Gastroesophageal sphincter (tissue), 3 donors: ENCODE measurements around the gene TANC1.

Experiments
- EP300 ChIP-seq: sonication (generic); formaldehyde crosslinking; IDR thresholded peaks from one replicate; pipeline ENCODE4 v1.6.1; 2017; ENCODE audit warnings: antibody characterized with exemption, mild to moderate bottlenecking
- POLR2A ChIP-seq, 2 donors: fragments of 450-650 bp; IDR thresholded peaks; one replicate each; pipeline ENCODE4 v1.6.1; 2017; ENCODE audit warnings: antibody characterized with exemption in 2 of 2, mild to moderate bottlenecking in 2 of 2, moderate library complexity in 1 of 2
- POLR2AphosphoS5 ChIP-seq: sonication (generic); formaldehyde crosslinking; IDR thresholded peaks from one replicate; pipeline ENCODE4 v1.6.1; 2017; ENCODE audit warnings: antibody characterized with exemption
- TF ChIP-seq, protein P1 (sequence below), 4 experiments: fragments of 200-600 bp in 2 of 4; fragments of 450-650 bp in 2 of 4; sonication (generic) in 1 of 4; IDR thresholded peaks; one replicate each; pipeline ENCODE4 v1.5.1; 2017 to 2019; ENCODE audit warnings: antibody characterized with exemption in 4 of 4, mild to moderate bottlenecking in 2 of 4, moderate library complexity in 2 of 4

DNA sequence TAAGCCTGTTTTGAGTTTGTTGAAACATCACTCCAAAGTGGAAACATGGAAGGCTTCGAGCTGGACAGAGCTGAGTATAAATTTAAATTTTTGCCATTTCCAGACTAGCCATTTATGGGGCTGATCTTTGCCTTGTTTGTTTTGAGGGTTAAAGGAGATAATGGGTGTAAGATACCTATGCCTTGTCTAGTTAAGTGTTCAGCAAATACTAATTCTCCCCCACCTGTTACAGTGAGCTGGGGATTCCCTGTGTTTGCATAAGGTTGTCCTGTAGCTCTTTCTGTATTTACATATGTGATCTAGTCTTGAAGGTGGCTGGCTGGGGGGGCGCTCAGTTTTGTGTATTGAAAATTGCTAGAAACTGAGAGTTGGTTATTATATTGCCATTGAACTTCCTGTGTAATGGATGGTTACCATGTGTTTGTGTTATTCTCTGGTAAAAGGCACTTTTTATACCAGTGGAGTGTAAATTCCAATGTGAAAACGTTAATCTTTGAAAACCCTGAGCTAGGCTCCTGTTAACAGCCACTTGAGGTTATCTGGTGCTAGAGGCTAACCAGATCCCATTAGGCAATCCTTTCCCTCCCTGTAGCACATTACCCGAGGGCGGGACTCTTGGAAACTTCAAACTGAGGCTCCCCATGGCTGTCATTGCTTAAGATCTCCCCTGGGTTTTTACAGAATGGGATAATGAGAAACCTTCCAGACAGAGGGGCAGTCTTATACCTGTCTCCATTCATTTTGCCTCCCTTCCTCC is 26.7 kb downstream of the TANC1 start:
- TF ChIP-seq POLR2AphosphoS5 (no peak), POLR2A (IDR thresholded peaks at IDR 0.05) (no peak), EP300 (no peak)
- TF ChIP-seq, protein P1, sequence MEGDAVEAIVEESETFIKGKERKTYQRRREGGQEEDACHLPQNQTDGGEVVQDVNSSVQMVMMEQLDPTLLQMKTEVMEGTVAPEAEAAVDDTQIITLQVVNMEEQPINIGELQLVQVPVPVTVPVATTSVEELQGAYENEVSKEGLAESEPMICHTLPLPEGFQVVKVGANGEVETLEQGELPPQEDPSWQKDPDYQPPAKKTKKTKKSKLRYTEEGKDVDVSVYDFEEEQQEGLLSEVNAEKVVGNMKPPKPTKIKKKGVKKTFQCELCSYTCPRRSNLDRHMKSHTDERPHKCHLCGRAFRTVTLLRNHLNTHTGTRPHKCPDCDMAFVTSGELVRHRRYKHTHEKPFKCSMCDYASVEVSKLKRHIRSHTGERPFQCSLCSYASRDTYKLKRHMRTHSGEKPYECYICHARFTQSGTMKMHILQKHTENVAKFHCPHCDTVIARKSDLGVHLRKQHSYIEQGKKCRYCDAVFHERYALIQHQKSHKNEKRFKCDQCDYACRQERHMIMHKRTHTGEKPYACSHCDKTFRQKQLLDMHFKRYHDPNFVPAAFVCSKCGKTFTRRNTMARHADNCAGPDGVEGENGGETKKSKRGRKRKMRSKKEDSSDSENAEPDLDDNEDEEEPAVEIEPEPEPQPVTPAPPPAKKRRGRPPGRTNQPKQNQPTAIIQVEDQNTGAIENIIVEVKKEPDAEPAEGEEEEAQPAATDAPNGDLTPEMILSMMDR (IDR thresholded peaks at IDR 0.05) = no peak
